Nephron progenitor cell (in vitro differentiated cells): ENCODE data around the gene VEGFA.

Experiments
- DNase-seq: peaks from one replicate; pipeline ENCODE4 v3.0.0; 2021
- H3K27ac Mint-ChIP-seq: 2 replicates; pipeline ENCODE4 v1.8.0; 2021; ENCODE audit warnings: mild to moderate bottlenecking, moderate library complexity, mixed read lengths
- H3K27me3 Mint-ChIP-seq: 2 replicates; pipeline ENCODE4 v1.8.0; 2021; ENCODE audit warnings: mild to moderate bottlenecking, low read depth, mixed read lengths; ENCODE audit not compliant: poor library complexity
- H3K36me3 Mint-ChIP-seq: 2 replicates; pipeline ENCODE4 v1.8.0; 2021; ENCODE audit warnings: low read depth, mixed read lengths
- H3K4me1 Mint-ChIP-seq: 2 replicates; pipeline ENCODE4 v1.8.0; 2021; ENCODE audit warnings: mixed read lengths
- H3K4me3 Mint-ChIP-seq: 2 replicates; pipeline ENCODE4 v1.8.0; 2021; ENCODE audit warnings: mild to moderate bottlenecking, moderate library complexity, mixed read lengths
- H3K9me3 Mint-ChIP-seq: 2 replicates; pipeline ENCODE4 v1.8.0; 2021; ENCODE audit warnings: mild to moderate bottlenecking, moderate library complexity, mixed read lengths
- CTCF ChIP-seq: fragments of 200-600 bp; sonication (generic); IDR thresholded peaks from 2 replicates; pipeline ENCODE4 v1.5.0; 2021; ENCODE audit warnings: antibody characterized with exemption

VEGFA gene

GRCh38 chr6:43778131-43778855, 8.3 kb downstream of the VEGFA start:
- Mint-ChIP-seq H3K27ac (no peak overlapping the region), H3K4me1 (peaks cover 39% of the 10 kb centered on the region), H3K4me3 (no peak overlapping the region), H3K27me3 (peaks cover 5% of the 10 kb centered on the region), H3K36me3 (peaks cover 62% of the 10 kb centered on the region), H3K9me3 (no peaks in the 10 kb centered on the region)
- TF ChIP-seq CTCF, result no peak
- DNase-seq, result no peak

- H3K27ac Mint-ChIP-seq, result no peak overlapping the region
- no peak for DNase-seq
- no peak overlapping the region for H3K4me3 Mint-ChIP-seq
- H3K36me3 Mint-ChIP-seq, result peaks cover 68% of the 10 kb centered on the region
- peaks cover 30% of the 10 kb centered on the region for H3K4me1 Mint-ChIP-seq
- no peak for TF ChIP-seq CTCF
- no peaks in the 10 kb centered on the region for H3K9me3 Mint-ChIP-seq
- H3K27me3 Mint-ChIP-seq, result peaks cover 5% of the 10 kb centered on the region
Measured at GRCh38 chr6:43778976-43779851, 9.2 kb downstream of the VEGFA start.

GRCh38 chr6:43779852-43780236, 9.8 kb downstream of the VEGFA start:
- no peak for DNase-seq
- Mint-ChIP-seq H3K4me1 (peaks cover 23% of the 10 kb centered on the region), H3K27ac (no peak overlapping the region)

GRCh38 chr6:43780293-43780692, 10.3 kb downstream of the VEGFA start:
- TF ChIP-seq CTCF, result no peak
- peaks cover 19% of the 10 kb centered on the region for H3K4me1 Mint-ChIP-seq
- H3K36me3 Mint-ChIP-seq, result peaks cover 77% of the 10 kb centered on the region
- DNase-seq, result no peak
- no peak overlapping the region for H3K4me3 Mint-ChIP-seq
- no peaks in the 10 kb centered on the region for H3K9me3 Mint-ChIP-seq
- peak overlapping the region; percentile 36 for H3K27ac Mint-ChIP-seq
- peaks cover 5% of the 10 kb centered on the region for H3K27me3 Mint-ChIP-seq

More at GRCh38 chr6:43779852-43780236, 9.8 kb downstream of the VEGFA start:
- Mint-ChIP-seq H3K9me3 (no peaks in the 10 kb centered on the region), H3K27me3 (peaks cover 5% of the 10 kb centered on the region), H3K4me3 (no peak overlapping the region), H3K36me3 (peaks cover 73% of the 10 kb centered on the region)
- TF ChIP-seq CTCF, result no peak

GRCh38 chr6:43780941-43781928, 11.2 kb downstream of the VEGFA start:
- Mint-ChIP-seq H3K27me3 (peaks cover 5% of the 10 kb centered on the region), H3K4me1 (peaks cover 11% of the 10 kb centered on the region), H3K9me3 (no peaks in the 10 kb centered on the region), H3K27ac (no peak overlapping the region), H3K4me3 (no peak overlapping the region), H3K36me3 (peaks cover 86% of the 10 kb centered on the region)
- TF ChIP-seq CTCF, result no peak
- DNase-seq, result no peak
